Measurements from ENCODE around the gene POU6F1.
"Not testable (repeated sequence)": the region's sequence is repeated elsewhere in the genome, so short reads cannot be mapped to it uniquely, and the experiment has no call there.

The POU6F1 gene

GRCh38 chr12:51227962-51228361 is 10.1 kb upstream of the POU6F1 start:
- no peak for DNase-seq

GRCh38 chr12:51227112-51227511 is 9.2 kb upstream of the POU6F1 start:
- DNase-seq: not testable (repeated sequence)

DNA sequence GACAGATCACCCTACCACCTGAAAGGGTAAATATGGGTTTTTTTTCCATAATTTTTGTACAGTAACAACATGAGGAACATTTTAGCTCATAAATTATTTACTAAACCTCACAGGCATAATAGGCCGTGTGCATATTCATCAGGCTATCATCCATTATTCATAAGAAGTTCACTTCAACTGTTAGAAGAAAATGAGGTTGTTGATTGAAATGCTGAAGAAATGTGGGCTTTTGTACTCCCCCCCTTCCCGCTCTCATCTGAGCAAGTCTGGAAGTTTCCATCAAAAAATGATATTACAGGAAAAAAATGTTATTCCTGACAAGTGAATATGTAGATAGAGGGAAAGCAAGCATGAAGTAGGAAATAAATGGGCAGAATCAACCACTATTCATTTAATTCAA is 7.9 kb upstream of the POU6F1 start:
- no peak for DNase-seq

GRCh38 chr12:51225234-51225633 is 7.4 kb upstream of the POU6F1 start:
- DNase-seq: no peak

- DNase-seq: no peak
Observed at GRCh38 chr12:51224625-51225024, 6.8 kb upstream of the POU6F1 start.

- DNase-seq: no peak
Observed at GRCh38 chr12:51222461-51222860, 4.6 kb upstream of the POU6F1 start.

- not testable (repeated sequence) for DNase-seq
Observed at GRCh38 chr12:51219857-51220256, 2.0 kb upstream of the POU6F1 start.

DNA sequence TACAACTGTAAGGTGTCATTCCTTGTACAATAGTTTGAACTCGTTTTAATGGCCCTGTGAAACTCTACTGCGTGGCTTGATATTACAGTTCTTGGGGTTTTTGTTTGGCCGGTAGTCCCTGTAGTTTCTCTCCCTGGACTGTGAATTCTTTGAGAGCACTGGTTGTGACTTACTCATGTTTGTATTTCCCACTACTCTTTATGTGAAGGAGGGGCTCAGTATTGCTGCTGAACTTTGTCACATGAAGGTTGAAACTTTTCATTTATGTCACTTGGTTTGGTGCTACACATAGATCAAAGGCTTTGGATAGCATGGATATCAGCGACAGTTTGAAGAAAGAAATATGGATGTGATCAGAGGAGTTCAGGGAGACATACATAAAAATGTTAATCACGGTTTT is 1.5 kb upstream of the POU6F1 start:
- DNase-seq: no peak

DNA sequence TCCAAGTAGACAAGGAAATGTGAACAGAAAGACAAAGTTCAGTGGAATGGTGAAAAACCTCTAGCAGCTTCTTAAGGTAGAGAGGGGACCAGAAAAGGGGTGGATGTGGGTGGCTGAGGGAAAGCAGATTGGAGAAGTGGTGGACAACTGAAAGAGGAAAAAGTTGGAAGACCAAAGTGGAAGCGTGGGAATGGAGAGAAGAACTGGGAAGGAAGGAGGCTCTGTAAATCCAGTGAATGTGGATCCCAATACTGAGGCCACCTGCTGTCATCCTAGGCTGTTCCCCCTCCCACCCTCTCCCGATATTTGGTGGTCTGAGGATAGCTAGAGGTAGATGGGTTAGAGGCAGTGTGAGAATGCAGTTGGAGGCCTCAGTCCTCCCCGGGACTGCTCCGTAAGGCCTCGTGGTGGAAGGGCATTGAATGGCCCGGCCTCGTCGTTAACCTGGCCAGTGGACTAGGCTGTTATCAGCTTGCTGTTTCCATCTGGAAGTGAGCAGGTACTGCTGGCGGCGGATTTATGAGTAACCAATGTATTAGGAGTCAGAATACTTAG is 822 bp upstream of the POU6F1 start:
- no peak for DNase-seq

DNA sequence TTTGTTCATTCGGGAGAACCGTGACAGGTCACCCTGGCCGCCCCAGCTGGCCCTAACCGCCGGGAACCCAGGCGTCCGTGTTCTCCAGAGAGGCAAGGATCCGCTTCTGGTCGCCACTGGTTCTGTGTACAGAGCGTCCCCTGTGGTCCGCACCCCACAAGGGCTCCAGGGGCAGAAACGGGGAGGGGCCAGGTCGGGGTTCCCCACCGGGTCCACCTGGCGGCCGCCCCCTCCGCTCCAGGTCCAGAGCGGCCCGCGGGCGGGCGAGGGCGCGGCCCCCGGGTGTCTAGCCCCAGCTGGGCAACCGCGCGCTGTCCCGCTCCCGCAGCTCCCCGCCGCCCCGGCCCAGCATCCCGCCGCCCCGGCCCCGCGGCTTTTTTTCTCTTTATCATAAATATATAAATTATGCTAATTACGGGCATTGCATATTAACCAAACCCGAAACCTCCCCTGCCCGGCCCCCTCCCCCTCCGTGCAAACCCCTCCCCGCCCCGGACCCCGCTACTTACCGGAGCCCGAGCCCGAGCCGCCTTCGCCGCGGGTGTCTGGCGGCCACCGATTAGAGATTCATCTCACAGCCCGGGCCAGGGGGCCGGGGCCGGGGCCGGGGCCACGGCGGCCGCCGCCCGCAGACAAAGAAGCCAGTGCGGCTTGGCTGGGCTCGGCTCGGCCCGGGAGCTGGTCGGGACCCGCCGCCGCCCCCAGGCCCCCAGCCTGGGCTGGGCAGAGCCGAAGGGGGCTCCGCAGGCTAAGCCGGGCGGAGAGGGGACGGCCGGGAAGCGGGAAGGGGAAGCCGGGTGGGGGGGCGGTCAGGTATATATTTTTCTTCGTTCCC is 512 bp downstream of the POU6F1 start:
- no peak for DNase-seq

- no peak for DNase-seq
Observed at GRCh38 chr12:51216642-51217041, 1.2 kb downstream of the POU6F1 start.

DNA sequence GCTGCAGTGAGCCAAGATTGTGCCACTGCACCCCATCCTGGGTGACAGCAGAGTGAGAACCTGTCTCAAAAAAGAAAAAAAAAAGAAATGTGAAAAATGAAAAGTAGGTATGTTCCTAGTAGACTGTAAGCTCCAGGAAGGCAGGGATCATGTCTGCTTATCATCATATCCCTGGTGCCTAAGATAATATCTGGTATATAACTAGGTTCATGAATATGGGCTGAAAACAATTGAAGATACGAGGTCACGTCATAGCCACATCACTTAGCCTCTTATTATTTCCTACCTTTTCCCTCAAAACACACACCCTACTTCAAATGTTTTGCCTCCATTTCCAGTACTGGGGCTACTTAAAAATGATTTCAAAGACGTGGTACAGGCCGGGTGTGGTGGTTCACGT is 3.0 kb downstream of the POU6F1 start:
- no peak for DNase-seq

- DNase-seq: no peak
Observed at GRCh38 chr12:51210690-51211395, 7.0 kb downstream of the POU6F1 start.

DNA sequence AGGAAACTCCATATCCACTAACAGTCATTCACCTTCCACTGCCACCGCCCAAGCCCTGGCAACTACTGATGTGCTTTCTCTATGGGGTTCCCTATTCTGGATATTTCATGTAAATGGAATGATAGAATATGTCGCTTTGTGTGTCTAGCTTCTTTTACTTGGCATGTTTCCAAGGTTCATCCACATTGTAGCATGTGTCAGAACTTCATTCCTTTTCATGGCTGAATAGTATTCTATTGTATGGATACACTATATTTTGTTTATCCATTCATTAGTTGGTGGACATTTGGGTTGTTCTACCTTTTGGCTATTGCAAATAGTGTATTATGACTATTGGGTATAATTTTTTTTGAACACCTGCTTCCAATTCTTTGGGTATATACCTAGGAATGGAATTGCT is 8.6 kb downstream of the POU6F1 start:
- DNase-seq: no peak

DNA sequence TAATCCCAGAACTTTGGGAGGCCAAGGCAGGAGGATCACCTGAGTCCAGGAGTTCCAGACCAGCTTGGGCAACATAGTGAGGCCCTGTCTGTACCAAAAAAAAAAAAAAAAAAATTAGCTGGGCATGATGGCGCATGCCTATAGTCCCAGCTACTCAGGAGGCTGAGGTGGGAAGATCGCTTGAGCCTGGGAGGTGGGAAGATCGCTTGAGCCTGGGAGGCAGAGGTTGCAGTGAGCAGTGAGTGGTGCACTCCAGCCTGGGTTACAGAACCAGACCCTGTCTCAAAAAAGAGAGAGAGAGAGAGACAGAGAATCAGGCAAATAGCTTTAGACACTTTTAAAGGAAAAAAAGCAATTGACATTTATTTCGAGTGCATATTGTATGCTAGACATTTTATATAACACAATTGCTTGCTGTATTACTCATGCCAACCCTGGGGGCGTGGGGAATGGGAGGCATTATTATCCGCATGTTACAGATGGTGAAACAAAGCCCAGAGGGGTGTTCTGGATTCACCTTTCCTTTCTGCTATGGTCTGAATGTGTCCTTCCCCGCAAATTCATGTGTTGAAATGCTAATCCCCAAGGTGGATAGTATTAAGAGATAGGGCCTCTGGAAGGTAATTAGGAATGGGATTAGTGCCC is 9.7 kb downstream of the POU6F1 start:
- DNase-seq: no peak

DNA sequence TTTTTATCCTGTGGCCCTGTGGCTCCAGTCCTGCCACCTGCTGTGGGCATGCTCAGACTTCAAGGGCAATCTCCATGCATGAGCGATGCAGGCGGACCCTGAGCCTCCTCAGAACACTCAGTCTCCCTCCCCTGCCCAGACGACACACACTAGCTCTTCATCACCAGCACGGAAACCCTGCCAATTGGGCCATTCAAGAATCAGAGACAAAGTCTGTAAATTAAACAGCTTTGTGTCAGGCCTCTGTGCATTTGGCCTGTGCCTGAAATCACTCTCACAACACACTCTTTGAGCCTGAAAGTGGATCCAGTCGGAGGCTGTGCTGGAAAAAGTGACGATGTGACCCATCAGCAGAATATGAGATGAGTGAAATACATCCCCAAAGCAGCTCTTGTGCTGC is 12.5 kb downstream of the POU6F1 start:
- DNase-seq: no peak

GRCh38 chr12:51202718-51203117 is 15.1 kb downstream of the POU6F1 start:
- no peak for DNase-seq

DNA sequence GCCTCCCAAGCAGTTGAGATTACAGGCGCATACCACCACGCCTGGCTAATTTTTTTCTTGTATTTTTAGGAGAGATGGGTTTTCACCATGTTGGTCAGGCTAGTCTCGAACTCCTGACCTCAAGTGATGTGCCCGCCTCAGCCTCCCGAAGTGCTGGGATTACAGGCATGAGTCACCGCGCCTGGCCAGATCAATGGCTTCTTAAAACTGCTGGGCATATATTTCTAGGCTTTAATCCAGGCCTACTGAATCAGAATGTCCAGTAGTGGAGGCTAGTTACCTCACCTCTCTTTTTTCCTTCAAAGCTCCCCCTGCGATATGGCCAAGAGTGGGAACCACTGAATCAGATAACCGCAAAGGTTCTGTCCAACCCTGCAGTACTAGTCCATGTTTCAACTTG is 17.1 kb downstream of the POU6F1 start:
- DNase-seq: no peak

- DNase-seq: no peak
Observed at GRCh38 chr12:51200156-51200555, 17.7 kb downstream of the POU6F1 start.

DNA sequence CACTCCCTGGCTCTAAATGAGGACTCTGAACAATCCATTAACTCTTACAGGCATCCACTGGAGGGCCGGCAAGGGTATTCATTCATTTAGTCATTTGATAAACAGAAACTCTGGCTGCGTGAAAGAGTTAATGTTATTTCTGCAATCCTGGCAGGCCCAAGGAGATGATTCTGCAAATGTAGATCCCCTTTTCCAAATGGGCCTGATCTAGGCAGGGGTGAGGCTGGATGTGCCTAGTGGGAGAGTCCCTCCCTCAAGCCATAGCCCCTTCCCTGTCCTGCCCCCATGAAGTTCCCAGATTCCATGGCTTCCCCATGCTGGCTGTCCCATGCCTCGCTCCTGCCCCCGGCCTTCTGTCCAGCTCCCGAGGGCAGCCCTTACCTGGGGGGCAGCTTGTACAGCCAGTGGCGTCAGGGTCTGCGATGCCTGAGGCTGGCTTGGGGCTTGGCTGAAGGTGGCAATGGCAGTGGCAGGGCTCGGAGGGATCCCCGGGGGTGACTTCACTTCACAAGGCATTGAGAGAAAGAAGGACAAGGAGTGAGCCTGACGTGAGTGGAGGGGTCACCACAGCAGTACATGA is 18.4 kb downstream of the POU6F1 start:
- no peak for DNase-seq

DNA sequence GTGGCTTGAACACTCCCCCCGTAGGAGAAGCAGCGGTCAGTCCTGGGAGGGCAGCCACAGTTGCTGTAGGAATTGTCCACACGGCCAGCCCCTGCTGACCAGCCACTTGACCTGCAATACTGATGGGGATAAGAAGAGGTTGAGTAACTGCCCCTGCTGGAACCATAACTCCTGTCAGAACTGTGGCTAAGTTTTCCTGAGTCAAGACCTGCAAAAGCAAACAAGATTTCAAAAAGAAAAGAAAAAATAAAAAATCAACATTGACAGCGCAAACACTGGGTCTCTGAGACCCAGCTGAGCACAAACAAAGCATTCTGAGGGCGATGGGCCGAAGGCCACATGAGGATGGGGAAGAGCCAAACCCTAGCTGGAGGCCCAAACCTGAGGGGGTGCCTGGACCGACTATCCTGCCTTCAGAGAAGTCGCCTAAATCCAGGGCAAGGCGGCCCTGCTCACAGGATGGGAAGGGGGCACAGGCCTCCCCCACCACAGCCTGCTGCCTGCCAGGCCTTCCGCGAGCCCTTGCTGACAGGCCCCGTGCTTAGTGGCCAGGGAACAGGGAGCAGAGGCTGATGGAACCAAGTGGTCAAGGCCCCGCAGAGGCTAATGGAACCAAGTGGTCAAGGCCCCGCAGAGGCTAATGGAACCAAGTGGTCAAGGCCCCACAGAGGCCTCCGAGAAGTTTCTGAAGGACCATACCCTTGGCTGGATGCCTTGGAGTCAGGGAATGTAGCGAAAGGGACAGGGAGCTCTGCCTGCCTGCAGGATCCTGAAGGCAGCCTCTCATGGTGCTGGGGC is 19.1 kb downstream of the POU6F1 start:
- no peak for DNase-seq

Measured in SIG-M5 (cell line).